ELR (cell line): Measurements from ENCODE around the gene LETM1.

Source experiments
- DNase-seq: peaks from one replicate; pipeline ENCODE4 v3.0.0-alpha.2; 2015; ENCODE audit warnings: low read depth

LETM1 gene

DNA sequence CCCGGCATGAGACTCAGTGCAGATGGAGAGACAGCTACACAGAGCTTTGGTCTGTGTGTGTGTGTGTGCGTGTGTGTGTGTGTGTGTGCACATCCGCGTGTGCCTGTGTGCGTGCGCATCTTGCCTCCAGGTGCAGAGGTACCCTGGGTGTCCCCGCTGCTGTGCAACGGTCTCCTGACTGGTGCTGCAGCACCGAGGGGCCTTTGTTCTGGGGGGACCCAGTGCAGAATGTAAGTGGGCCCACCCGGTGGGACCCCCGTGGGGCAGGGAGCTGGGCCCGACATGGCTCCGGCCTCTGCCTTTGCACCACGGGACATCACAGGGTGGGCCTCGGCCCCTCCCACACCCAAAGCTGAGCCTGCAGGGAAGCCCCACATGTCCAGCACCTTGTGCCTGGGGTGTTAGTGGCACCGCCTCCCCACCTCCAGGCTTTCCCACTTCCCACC is 48.6 kb downstream of the LETM1 start:
- no peak for DNase-seq

- no peak for DNase-seq
These were observed 49.2 kb downstream of the LETM1 start for GRCh38 chr4:1806596-1807331.

DNA sequence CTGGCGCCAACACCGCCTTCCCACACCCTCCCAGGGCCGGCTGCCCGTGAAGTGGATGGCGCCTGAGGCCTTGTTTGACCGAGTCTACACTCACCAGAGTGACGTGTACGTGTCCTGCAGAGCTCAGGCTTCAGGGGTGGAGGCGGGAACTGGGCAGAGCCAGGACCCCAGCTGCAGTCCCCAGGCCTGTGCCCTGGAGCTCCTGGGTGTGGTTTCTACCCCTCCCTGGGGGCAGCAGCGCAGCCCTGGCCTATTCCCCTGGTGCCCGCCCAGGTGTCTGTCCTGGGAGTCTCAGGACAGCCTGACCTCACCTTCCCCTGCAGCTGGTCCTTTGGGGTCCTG is 49.8 kb downstream of the LETM1 start:
- DNase-seq = no peak

DNA sequence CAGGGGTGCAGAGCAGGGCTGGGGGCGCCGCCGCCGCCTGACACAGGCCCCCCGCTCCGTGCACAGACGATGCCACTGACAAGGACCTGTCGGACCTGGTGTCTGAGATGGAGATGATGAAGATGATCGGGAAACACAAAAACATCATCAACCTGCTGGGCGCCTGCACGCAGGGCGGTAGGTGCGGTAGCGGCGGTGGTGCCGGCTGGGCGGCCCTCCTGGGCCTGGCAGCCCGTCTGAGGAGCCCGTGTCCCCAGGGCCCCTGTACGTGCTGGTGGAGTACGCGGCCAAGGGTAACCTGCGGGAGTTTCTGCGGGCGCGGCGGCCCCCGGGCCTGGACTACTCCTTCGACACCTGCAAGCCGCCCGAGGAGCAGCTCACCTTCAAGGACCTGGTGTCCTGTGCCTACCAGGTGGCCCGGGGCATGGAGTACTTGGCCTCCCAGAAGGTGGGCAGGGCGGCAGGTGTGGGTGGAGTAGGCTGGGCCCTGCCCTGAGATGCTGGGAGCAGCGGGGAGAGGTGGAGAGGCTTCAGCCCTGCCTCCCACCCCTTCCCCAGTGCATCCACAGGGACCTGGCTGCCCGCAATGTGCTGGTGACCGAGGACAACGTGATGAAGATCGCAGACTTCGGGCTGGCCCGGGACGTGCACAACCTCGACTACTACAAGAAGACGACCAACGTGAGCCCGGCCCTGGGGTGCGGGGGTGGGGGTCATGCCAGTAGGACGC is 50.3 kb downstream of the LETM1 start:
- DNase-seq = no peak

- no peak for DNase-seq
These were observed 51.1 kb downstream of the LETM1 start for GRCh38 chr4:1804638-1805492.

DNA sequence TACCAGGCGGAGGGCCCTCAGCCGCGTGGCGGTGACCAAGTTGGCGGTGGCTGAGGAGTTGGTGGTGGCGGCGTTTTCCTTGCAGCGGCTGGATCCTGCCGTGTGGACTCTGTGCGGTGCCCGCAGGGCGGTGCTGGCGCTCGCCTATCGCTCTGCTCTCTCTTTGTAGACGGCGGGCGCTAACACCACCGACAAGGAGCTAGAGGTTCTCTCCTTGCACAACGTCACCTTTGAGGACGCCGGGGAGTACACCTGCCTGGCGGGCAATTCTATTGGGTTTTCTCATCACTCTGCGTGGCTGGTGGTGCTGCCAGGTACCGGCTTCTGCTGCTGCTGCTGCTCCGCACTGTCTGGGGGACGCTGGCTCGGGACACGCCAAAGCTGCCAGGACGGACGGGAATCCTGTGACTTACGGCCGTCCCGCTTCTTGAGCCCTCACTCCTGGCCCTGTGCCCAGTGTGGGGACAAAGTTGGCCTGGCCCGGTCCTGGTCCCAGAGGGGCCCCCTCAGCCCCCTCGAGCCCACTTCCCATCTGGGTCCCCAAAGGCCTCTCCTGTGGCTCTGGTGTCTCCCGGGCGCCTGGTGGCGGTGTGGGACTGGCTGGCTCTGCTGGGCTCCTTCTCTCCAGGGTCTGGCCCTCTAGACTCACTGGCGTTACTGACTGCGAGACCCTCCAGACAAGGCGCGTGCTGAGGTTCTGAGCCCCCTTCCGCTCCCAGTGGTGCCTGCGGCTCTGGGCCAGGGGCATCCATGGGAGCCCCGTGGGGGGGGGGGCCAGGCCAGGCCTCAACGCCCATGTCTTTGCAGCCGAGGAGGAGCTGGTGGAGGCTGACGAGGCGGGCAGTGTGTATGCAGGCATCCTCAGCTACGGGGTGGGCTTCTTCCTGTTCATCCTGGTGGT is 52.2 kb downstream of the LETM1 start:
- no peak for DNase-seq

- no peak for DNase-seq
These were observed 53.0 kb downstream of the LETM1 start for GRCh38 chr4:1802720-1803522.

DNA sequence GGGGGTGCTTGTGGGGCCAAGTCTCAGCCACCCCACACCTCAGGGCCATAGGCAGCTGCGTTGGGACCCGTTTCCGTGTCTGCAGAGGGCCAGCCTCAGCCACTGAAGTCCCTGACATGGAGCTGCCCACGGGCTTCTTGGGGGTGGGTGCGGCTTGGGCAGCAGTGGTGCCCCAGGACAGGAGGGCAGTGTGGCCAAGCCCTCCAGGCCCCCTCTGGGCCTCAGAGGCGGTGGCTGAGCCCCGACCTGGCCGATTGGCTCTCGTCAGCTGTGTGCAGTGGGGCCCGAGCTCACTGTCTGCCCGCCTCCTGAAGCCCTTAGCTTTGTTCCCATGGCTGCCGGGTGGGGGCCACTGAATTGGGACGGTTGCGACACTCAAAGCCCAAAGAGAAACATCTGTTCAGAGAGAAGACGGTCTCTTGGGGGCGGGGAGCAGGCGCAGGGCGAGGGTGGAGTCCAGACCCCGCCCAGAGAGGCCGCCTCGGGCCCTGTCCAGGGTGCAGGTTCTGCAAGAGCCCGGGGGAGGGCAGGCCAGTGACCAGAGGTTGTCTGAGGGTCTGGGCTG is 53.7 kb downstream of the LETM1 start:
- no peak for DNase-seq

DNA sequence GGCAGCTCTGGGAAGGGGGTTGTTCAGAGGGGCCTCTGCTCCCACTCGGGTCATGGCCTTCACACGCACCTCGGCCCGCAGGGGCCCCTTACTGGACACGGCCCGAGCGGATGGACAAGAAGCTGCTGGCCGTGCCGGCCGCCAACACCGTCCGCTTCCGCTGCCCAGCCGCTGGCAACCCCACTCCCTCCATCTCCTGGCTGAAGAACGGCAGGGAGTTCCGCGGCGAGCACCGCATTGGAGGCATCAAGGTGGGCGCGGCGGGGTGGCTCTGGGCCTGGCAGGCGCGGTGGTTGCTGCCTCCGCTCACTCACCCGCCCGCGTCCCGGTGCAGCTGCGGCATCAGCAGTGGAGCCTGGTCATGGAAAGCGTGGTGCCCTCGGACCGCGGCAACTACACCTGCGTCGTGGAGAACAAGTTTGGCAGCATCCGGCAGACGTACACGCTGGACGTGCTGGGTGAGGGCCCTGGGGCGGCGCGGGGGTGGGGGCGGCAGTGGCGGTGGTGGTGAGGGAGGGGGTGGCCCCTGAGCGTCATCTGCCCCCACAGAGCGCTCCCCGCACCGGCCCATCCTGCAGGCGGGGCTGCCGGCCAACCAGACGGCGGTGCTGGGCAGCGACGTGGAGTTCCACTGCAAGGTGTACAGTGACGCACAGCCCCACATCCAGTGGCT is 54.5 kb downstream of the LETM1 start:
- DNase-seq = no peak

DNA sequence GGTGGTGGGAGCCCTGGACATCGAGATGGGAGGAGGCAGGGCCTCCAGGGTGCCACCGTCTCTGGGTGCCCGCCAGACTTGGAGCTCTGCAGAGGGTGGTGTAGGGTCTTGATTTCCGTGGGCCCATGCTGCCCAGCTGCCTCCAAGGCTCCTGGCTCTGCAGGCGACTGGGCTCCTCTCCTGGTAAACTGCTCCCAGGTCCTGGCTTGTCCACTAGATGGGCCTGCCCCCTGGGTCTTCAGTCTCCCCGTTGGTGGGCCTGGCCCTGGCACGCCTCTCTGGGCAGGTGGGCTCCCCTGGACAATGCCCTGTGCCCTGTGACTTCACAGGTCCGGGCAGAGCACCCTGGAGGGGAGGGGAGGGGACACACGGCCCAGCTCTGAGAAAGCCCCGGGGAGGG is 55.2 kb downstream of the LETM1 start:
- no peak for DNase-seq

DNA sequence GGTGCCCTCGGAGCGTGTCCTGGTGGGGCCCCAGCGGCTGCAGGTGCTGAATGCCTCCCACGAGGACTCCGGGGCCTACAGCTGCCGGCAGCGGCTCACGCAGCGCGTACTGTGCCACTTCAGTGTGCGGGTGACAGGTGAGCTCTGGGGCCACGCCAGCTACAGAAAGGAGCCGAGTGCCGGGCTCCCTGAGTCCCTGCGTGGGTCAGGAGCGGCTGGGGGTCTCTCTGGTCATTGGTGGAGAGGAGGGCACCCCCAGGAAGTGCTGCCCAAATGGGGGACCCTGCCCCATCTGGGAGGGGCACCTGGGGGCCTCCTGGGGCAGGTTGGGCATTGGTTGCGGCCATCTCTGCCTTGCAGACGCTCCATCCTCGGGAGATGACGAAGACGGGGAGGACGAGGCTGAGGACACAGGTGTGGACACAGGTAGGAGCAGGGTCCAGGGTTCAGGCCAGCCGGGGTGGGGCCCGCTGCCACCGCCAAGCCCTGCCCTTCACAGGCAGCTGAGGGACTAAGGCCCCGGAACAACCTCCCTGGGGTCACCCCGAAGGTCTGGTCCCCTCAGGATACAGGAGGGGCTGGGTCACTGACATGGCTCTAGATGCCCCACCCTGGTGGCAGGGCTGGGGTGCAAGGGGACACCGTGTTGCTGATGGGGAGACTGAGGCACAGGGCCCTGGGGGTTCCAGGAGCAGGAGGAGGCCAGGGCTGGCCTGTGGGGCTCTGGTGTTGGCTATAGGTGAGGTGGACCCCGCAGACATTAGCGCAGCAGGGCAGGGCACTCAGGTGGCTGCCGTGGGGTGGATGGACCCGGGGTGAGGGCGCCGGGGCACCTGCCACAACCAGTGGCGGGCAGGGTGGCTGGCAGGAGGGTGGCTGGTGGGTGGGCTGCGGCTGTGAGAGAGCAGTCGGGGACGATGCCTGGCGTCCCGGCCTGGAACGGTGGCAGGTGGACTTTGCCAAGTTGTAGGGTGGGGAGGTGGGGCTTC is 56.3 kb downstream of the LETM1 start:
- DNase-seq = no peak

DNA sequence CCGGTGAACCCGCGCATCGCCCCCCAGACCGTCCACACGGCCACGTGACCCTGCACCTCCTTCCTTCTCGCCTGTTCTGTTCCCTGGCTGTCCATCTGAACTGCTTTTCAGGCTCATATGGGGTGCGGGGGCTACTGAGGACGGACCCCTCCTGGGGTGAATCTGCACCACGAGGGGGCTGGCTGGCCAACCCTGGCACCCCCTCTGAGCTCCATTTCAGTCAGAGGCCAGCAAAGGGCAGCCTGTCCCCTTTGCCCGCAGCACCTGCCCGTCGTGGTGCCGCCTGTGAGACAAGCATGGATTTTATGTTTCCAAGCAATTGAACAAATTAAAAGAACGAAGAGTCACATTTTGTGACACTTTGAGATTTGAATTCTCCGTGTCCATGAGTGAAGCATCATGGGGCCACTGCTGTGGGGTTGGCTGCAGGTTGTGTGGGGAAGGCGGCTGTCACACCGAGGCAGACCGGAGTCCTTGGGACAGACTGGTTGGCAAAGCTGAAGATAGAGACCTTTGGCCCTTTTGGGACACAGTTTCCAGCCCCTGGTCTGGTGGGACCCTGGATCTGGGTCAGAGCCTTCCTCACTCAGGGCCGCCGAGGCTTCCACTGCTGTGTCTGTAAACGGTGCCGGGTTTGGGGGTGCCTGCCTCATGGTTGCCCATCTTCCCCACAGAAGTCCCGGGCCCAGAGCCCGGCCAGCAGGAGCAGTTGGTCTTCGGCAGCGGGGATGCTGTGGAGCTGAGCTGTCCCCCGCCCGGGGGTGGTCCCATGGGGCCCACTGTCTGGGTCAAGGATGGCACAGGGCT is 57.2 kb downstream of the LETM1 start:
- DNase-seq = no peak

- DNase-seq = no peak
These were observed 57.9 kb downstream of the LETM1 start for GRCh38 chr4:1797861-1798579.

DNA sequence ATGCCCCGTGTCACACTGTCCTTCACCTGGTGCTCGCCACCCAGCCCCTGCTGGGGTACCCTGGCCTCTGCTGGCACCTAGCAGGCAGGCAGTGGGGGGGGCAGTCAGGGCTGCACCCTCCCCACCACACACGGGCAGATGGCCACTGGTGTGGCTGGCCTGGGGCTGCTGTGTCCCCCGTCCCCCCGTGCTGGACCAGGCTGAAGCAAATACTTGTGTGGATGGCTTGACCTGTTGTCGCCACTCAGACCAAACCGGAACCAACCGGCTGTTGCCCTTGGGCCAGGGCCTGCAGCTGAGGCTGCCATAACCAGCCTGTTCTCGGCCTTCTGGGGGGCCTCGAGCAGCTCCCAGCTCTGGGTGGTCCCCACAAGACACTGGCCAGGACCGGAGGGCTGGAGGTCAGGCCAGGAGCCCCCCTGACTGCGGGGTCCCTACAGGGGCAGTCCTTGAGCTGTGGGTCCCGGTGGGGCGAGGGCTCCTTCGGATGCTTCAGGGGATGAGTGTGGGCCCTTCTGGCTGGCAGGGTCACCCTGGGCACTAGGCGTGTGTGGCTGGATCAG is 58.6 kb downstream of the LETM1 start:
- DNase-seq = no peak

DNA sequence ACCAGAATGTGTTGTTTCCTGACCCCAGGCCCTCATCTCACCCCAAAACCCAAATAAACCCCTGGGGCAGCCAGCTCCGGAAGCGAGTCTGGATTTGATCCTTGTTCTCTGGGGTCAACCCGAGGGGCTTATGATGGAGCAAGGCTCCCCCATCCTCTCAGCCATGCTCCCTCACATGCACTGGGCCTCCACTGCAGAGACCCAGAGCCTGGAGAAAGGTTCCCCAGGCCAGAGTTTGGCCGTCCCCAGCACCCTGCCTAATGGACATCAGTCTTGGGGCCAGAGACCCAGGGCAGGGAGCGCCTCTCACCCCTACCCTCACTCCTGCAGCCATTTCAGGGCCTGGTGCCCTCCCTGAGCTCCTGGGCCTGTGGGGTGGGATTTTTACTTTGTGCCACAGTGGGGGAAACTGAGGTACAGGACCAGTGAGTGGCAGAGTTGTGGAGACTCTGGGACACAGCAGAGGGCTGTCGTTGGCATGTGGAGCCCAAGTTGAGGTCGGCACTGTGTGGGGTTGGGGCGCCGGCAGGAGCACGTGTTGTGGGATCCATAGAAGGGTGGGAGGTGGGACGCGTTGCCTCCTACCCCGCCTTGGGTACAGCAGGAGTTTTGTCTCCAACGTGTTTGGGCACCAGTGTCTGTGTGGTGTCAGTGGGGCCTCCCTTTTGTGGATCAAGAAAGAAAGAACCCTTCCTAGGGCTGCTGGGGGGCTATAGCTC is 59.3 kb downstream of the LETM1 start:
- DNase-seq = no peak
